ENCODE data around the gene INTS11.

INTS11 gene

DNA sequence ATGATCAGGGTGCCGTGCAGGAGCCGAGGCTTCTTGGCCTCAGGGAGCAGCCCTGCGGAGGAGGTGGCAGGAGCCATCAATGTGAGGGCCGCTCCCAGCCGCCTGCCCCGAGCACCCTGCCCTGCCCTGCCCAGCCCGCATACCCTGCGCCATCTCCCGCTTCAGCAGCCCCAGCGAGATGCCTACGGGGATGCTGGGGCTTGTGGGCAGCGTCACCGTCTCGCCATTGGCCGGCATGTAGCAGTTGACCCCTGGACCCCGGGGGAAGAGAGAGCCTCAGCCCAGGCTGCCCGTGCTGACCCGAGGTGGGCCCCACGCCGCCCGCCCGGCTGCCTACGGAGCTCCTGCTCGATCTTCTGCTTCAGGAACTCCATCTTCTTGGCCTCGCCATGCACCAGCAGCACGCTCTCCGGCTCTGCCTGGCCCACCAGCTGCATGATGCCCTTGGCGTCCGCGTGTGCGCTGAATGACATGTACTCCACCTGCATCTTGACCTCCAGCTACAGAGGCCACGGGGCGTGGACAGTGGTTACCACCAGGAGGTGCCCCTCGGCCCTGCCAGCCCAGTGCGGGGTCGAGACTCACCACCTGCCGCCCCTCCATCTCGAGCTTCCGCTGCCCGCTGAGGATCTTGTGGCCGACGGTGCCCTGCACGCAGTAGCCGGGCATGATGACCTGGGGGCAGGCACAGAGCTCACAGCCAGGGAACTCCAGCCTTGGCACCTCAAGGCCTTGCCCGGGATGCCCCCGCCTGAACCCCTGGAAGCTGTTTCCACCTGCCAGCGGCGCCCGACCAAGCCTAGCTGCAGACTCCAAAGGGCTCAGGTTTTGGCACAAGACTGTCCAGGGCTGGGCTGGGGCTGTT is 11.8 kb downstream of the INTS11 start:
- no peak for DNase-seq (ENCODE audit: low read depth in 3 of 3)

DNA sequence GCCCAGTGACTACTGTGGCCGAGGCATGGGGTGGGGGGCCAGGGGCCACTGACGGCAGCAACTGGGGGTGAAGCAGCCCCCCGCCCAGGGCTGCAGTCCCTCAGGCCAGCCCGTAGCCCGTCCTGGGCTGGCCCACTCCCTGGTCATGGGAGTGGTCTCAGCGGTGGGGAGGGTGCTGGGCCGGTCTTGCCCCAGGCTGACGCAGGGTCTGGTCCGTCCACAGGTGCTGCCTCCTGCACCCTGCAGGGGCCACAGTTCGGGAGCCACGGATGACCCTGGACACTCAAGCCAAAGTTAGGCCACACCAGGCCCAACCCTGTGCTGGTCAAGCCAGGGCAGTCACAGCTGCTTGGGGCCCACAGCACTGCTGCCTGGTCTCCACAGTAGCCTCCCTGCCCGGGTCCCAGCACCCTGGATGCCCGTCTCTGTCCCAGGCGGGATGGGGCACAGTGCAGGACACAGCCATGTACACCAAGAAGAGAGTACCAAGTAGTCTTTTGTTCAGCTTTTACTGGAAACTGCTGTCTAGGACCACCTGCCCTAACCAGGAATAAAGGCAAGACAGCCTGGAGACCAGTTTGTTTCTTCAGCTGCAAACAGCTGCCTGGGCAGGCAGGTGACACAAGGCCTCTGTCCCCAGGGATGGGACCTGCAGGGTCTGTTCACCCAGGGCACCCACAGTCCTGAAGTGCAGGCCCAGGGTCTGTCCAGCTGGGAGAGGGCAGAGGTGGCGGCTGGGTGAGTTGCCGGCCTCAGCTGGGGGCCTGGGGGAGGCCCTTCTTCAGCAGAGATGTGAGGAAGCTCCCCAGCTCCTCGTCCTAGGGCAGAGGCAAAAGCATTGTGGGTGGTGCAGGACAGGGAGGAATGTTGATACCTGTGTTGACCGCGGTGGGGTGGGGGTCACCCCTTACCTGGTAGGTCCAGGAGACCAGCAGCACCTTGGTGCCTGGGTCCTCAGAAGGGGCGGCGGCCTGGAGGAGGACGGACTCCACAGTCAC is 13.1 kb downstream of the INTS11 start:
- DNase-seq (ENCODE audit: low read depth in 3 of 3): no peak

DNA sequence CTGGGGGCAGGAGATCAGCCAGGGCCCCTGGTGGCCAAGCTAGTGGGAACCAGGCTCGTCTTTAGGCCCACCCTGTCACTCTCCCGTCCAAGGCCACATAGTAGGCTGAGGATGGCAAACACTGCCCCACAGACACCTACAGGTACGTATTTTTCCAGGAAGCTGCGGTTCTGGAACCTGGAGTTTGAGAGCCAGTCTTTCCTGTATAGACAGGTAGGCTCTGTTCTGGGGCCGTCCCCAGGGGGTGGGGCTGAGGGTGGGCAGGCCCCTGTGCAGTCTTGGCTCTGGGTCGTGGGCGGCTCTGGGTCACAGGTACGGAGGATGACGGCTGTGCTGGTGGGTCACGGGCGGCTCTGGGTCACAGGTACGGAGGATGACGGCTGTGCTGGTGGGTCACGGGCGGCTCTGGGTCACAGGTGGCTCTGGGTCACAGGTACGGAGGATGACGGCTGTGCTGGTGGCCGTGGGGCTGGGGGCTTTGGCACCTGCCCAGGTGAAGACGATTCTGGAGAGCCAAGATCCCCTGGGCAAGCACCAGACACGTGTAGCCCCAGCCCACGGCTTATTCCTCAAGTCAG is 13.9 kb downstream of the INTS11 start:
- DNase-seq (ENCODE audit: low read depth in 3 of 3): no peak

DNA sequence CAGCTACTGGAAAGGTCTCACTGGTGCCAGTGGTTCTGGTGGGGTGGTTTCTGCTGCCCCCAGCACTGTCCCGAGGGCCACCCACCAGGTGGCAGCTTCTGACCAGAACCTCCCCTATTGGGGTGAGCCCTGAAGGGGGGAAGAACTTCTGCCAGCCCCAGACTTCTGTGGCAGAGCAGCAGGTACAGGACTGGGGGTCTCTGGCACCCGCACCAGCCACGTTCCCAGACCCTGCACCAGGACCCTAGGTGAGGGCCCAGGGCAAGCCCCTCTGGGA is 14.4 kb downstream of the INTS11 start:
- DNase-seq (ENCODE audit: low read depth in 3 of 3): no peak

DNA sequence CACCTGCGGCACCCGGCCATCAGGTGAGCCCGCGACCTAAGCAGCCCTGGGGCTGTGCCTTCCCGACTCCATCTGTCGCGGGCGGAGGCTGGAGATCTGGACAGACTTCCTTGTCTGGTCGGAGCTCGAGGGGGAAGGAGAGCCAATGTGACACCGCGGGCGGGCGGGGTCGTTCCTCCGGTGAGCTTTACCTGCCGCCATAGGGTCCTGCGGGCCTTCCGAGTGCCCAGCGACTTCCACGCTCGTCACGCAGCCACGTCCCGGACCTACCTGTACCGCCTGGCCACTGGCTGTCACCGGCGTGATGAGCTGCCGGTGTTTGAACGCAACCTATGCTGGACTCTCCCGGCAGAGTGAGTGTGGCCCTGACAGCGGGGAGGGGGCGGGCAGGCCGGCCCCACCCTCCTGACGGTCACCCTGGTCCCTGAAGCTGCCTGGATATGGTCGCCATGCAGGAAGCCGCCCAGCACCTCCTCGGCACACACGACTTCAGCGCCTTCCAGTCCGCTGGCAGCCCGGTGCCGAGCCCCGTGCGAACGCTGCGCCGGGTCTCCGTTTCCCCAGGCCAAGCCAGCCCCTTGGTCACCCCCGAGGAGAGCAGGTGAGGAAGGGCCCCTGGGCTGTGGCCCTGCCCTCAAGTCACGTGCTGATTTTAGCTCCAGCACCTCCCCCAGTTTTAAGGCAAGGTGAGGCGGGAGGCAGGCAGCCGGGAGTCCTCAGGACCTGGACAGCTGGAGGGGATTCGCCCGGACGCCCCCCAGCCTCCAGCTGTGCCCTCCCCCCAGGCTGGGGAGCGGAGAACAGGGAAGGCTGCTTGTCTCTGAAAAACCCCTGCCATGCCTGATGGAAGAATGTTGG is 15.0 kb downstream of the INTS11 start:
- no peak for DNase-seq (ENCODE audit: low read depth in 3 of 3)

DNA sequence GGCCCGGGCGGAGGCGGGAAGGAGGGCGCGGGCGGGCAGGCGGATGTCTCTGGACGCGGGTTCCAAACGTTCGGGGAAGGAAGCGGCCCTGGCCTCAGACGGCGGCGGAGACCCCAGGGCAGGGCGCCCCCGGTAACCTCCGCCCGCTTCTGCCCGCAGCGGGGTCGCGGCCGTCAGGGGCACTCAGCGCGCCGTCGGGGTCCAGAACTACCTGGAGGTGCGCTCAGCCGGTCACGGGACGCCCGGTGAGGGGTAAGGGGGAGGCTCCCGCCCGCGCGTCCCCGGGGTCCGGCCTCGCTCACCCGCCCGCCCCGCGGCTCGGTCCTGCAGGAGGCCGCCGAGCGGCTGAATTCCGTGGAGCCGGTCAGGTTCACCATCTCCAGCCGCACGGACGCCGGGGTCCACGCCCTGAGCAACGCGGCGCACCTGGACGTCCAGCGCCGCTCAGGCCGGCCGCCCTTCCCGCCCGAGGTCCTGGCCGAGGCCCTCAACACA is 15.7 kb downstream of the INTS11 start:
- no peak for DNase-seq (ENCODE audit: low read depth in 3 of 3)

DNA sequence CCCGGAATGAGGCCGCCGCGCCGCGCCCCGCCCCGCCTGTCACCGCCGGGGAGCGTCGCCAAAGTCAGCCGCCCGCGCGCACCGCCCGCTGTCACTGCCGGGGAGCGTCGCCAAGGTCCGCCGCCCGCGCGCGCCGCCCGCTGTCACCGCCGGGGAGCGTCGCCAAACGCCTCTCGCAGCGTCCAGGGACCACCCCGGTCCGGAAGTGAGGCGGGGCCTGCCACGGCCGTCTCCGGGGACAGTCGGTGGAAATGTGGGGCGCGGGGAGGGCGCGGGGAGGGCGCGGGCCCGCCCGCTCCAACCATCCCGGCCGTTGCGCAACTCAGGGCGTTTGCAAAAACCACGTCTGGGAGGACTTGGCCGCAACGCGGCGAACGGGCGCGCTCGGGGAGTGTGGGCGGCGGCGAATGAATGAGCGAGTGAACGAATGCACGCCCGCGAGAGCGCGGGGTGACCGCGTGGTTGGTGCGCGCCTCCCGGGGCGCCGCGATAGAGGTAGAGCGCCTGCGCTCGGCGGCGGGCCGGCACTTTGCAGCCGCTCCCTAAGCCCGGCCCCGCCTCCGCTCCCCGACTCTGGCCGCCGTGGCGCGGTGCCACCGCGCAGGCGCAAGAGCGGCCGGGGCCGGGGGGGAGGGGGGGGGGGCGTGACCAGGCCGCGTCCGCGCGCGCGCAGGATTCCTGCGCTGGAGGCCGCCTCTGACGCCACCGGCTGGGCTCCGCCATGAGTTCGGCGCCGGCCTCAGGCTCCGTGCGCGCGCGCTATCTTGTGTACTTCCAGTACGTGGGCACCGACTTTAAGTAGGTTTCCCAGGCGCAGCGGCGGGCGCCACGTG is 16.3 kb downstream of the INTS11 start, which contains the start of the genes ACAP3 and PUSL1:
Gene ACAP3, minus strand, starts transcription at position 8 of the 833 bp plus-strand sequence. CDS start 115 bp downstream, outside the sequence.
Gene PUSL1, plus strand, starts transcription at position 675 of the 833 bp plus-strand sequence. Its CDS starts 47 bp downstream, at position 722.
- peak; percentile 72 to 85 (median 82) for DNase-seq (ENCODE audit: low read depth in 3 of 3)

DNA sequence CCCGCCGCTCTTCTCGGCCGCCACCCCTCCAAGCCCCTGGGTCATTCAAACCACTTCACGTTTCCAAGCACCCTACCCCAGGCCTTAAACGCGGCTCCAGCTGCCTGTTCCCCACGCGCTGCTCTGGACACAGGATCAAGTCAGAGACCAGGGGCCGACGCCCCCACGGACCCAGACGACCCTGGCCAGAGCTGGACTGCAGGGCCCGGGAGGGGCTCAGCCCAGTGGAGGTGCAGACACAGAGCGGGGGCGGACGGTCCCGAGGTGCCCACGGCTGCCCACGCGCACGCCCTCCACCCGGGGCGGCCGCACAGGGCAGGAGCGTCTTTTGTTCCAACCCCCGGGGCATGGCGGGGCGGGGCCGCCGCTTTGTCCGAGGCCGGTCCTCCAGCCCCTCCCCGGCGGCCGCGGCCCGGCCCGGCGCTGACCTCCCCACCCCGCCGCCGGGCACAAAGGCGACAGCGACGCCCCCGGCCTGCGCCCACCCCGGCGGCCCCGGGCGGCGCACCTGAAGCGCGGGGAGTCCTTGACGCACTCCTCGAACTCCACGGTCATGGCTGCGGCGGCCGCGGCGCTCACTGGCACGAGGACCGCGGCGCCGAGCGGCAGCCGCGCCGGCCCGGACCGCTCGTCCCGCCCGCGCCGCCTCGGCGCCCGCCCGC is 17.1 kb downstream of the INTS11 start:
- no peak for DNase-seq (ENCODE audit: low read depth in 3 of 3)

DNA sequence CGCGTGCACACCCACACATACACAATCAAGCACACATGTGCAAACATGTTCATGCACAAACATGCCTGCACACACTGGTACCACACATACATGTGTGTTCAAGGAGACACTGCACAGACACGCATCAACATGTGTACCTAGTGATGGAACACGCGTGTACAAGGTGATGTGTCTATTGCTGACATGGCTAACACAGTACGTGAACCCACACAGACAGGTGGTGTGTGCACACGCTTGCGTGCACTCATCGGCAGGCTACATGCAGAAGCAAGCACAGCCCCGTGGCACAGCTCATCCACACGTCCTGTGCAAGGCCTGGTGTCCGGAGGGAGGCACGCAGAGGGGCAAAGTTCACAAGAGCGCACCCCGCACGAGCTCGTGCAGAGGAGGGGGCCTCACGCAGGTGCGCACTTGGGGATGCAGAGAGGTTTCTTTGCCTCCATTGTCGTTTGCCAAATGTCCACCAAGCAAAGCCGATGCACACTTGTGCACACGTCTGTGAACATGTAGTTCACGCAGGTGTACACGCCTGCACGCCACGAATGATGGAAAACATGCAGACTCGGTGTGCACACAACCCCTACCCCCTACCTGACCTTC is 17.7 kb downstream of the INTS11 start:
- DNase-seq (ENCODE audit: low read depth in 3 of 3): no peak

DNA sequence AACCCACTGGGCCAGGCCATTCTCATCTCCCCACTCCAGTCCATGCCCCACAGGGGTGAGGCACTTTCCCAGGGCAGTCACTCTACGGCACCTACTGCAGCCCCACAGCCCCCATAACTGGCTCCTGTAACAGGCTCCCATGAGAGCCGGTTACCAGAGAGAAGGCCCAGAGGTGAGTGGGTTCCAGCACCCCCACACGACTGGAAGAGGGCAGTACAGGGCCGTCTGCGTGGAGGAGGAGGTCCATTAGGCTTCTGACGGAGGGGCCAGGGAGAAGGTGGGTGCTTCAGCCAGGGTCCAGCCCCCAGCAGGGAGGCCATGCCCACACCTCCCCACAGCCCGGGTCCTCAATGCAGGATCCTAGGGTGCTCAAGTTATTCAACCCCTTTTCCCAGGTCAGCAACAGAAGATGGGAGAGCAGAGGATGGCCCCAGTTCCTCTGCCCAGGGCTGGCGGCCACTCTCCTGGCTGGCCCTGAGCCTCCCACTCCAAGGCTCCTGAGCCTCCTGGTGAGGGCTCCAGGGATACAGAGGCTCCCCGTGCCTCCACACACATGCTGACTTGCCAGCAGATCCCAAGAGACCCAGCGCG is 18.3 kb downstream of the INTS11 start:
- DNase-seq (ENCODE audit: low read depth in 3 of 3): no peak

DNA sequence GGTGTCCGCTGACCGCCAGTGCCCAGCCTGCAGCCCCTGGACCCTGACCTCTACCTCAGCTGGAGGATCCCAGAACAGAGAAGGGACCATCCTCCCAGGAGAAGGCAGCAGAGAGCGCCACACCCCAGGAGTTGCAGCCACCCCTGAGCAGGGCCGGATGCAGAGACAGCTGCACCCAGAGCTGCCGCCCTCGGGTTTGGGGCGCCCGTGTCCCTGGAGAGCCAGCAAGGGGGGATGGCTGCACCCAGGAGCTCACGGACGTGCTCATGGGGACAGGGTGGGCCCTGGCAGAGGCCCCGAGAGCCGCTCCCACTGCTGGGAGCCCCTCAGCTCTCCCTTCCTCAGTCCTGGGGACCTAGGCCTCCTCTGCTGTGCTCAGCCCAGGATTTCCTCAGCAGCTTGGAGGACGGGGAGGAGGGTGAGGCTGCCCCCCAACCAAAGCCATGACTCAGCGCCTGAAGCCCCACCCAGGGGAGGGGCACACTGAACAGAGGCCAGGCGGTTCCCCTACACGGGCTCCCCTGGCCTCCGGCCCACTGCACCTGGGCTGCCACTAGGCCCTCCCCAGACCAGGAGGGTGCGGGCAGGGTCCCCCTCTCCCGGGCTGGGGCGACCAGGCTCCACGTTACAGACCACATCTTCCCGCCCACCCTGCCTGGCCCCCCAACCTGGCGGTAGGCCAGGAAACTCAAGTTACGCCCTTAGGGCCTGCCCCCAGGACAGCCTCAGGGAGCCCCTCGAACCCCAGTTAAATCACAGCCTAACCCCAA is 19.0 kb downstream of the INTS11 start:
- peak in 2 of 3 experiments; percentile 36 to 74 for DNase-seq (ENCODE audit: low read depth in 3 of 3)

DNA sequence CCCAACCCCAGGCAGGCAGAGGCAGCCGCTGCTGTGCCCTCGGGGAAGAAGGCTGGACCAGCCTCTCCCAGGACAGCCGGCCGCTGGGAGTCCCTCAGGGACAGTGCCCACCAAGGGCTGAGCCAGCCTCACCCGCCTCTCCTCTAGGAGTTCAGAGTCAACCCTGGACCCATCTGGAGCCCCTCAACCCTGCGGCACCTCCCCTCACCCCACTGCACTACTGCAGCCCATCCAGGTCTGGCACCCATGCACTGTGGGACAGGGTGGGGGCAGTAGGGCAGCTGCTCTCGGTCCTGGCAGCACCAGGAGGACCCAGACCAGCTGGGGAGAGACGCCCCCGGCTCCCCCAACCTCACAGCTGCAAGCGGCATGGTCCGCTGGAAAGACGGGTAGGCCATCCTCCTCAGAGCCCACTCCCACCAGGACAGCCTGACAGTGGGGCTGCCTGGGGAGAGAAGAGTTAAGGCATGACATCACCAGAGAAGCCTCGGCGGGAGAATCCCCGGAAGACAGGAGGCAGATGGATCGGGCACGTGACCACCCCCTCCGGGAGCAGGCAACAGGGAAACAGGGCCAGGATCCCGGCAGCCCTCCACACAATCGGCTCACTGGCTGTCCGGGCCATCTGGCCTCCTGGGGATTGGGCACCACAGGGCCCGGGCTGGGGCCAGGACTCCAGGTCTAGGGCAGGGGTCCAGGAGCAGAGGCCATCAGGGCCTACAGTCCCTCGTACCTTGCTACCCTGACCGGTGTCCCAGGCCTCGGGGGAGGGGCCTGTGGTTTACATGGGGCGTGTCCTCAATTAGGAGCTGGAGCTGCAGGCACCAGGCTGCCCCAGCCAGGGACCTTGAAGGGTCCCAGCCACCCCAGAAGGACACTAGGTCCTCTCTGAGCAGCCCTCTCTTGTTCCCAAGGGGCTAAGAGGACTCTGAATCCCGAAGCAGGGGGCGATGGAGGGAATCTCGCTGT is 19.8 kb downstream of the INTS11 start:
- no peak for DNase-seq (ENCODE audit: low read depth in 3 of 3)

DNA sequence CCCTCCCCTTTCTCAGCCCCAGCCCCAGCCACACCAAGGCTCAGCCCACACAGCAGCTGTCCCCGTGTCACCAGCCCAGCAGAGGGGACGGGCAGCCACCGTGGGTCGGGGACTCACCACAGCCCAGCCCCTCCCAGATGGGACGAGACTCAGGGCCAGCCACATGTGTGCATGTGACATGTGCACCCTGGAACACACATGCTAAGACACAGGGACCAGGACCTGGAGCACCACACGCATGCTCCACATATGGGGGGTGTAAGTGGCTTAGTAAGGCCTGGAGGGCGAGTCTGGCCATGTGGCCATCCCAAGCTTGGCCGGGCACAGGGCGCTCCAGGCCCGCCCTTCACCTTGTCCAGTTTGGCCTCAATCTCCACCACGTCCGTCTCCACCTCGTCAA is 20.7 kb downstream of the INTS11 start:
- DNase-seq (ENCODE audit: low read depth in 3 of 3): no peak

DNA sequence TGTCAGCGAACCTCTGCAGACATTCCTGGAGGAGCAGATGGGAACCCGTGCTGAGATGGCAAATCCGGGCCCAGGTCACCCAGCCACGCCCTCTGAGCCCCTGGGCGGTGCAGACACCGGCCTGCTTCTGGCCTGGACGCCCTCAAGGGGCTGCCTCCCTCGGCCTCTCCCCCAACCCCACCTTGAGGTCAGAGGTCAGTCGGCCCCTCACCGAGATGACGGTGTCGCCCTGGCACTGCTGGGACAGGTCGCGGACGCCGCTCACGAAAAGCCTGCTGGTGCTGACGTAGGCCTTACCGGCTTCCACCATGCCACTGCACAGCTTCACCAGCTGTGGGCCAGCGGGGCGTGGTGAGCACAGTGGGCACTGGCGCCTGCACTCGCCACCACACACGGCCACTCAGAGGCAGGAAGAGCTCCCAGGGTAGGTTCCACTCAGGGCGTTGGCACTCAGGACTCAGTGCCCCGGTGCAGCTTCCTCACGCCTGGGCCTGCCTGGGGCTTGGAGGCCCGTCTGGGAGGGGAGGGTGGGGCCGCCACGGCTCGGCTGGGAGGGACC is 21.4 kb downstream of the INTS11 start:
- DNase-seq (ENCODE audit: low read depth in 3 of 3): no peak

DNA sequence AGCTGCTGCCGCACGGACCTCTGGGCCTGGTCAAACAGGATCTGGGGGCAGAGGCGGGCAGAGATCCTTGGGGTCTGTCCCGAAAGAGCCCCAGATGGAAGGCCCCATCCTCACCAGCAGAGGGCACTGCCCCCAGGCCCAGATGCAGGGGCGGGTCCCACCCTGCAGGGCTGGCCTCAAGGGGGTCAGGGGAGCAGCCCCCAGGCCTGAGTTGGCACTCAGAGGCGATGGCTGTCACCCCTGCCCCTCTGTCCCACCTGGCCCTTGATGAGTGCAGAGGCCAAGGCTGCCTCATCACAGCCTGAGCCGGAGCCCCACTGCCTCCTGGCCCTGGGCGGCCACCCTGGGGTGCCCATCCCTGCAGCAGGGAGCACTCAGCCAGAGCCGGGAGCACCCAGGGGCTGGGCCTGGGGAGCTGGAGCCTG is 22.4 kb downstream of the INTS11 start:
- DNase-seq (ENCODE audit: low read depth in 3 of 3): no peak

DNA sequence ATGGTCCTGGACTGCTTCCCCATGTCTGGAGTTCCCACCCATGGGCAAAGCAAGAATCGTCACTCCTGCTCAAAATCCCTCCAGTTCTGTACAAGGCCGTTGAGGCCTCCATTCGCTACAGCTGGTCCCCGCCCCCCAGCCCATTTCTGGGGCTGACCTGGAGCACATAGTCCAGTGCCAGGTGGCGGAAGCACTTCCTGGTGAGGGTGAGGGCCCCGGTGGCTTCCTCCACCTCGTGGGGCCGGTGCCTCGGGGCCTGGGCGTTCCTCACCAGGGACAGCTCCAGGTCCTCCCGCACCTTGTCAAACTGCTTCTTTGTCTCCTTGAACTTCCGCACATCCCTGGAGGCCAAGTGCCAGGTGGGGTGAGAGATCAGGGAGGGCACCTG is 24.1 kb downstream of the INTS11 start:
- no peak for DNase-seq (ENCODE audit: low read depth in 3 of 3)

Data from stimulated activated CD4-positive, alpha-beta T cell treated with anti-CD3 and anti-CD28 coated beads, TNF-alpha, amount 100 ng/mL, for 24 hours (primary cell).